Activated naive CD8-positive, alpha-beta T cell treated with anti-CD3 and anti-CD28 coated beads, Interleukin-2, amount 50 U/mL, for 24 hours (primary cell): ENCODE results near the gene SLC18B1.
"Not testable (repeated sequence)": the region's sequence is repeated elsewhere in the genome, so short reads cannot be mapped to it uniquely, and the experiment has no call there.

Source experiments
- ATAC-seq: fragments of 150-1000 bp; cut with Tn5 transposase; one replicate; pipeline ENCODE4 v1.10.0; 2021
- DNase-seq: peaks from one replicate; pipeline ENCODE4 v3.0.0; 2021
- H3K27ac Mint-ChIP-seq: one replicate; pipeline ENCODE4 v1.8.0; 2021; ENCODE audit warnings: mild to moderate bottlenecking, mixed read lengths
- H3K27me3 Mint-ChIP-seq: one replicate; pipeline ENCODE4 v1.8.0; 2021; ENCODE audit warnings: mixed read lengths
- H3K36me3 Mint-ChIP-seq: one replicate; pipeline ENCODE4 v1.8.0; 2021; ENCODE audit warnings: low read depth, mixed read lengths
- H3K4me1 Mint-ChIP-seq: one replicate; pipeline ENCODE4 v1.8.0; 2021; ENCODE audit warnings: mixed read lengths
- H3K4me3 Mint-ChIP-seq: one replicate; pipeline ENCODE4 v1.8.0; 2021; ENCODE audit warnings: mild to moderate bottlenecking, moderate library complexity, mixed read lengths
- H3K9me3 Mint-ChIP-seq: one replicate; pipeline ENCODE4 v1.8.0; 2021; ENCODE audit warnings: mixed read lengths

Gene SLC18B1

GRCh38 chr6:132780770-132781371 is 17.6 kb downstream of the SLC18B1 start:
- Mint-ChIP-seq H3K36me3 (peaks cover 23% of the 10 kb centered on the region), H3K9me3 (no peaks in the 10 kb centered on the region), H3K4me3 (no peak overlapping the region), H3K27me3 (no peaks in the 10 kb centered on the region), H3K27ac (no peak overlapping the region), H3K4me1 (no peaks in the 10 kb centered on the region)
- no peak for ATAC-seq
- DNase-seq = no peak

GRCh38 chr6:132777881-132778280 is 20.6 kb downstream of the SLC18B1 start:
- H3K9me3 Mint-ChIP-seq, H3K4me3 Mint-ChIP-seq, H3K4me1 Mint-ChIP-seq, DNase-seq, ATAC-seq, H3K27me3 Mint-ChIP-seq, H3K27ac Mint-ChIP-seq: not testable (repeated sequence)
- H3K36me3 Mint-ChIP-seq = peaks cover 17% of the 10 kb centered on the region

GRCh38 chr6:132768051-132768517 is 30.4 kb downstream of the SLC18B1 start:
- DNase-seq = peak; percentile 14
- peak; percentile 75 for ATAC-seq
- Mint-ChIP-seq H3K9me3 (no peaks in the 10 kb centered on the region), H3K27ac (no peak overlapping the region), H3K4me3 (no peak overlapping the region), H3K4me1 (peaks cover 16% of the 10 kb centered on the region), H3K36me3 (peaks cover 14% of the 10 kb centered on the region), H3K27me3 (no peaks in the 10 kb centered on the region)

- no peaks in the 10 kb centered on the region for H3K9me3 Mint-ChIP-seq
- peaks cover 4% of the 10 kb centered on the region for H3K36me3 Mint-ChIP-seq
- H3K27ac Mint-ChIP-seq = no peak overlapping the region
- ATAC-seq (no peak), DNase-seq (no peak)
- H3K27me3 Mint-ChIP-seq = no peaks in the 10 kb centered on the region
- H3K4me3 Mint-ChIP-seq = no peak overlapping the region
- peaks cover 38% of the 10 kb centered on the region for H3K4me1 Mint-ChIP-seq
These were observed 32.9 kb downstream of the SLC18B1 start for GRCh38 chr6:132765560-132765959.

GRCh38 chr6:132764370-132764769 is 34.1 kb downstream of the SLC18B1 start:
- DNase-seq (no peak), ATAC-seq (no peak)
- H3K4me1 Mint-ChIP-seq = peaks cover 46% of the 10 kb centered on the region

GRCh38 chr6:132763269-132763668 is 35.2 kb downstream of the SLC18B1 start:
- Mint-ChIP-seq H3K4me1 (peaks cover 46% of the 10 kb centered on the region), H3K9me3 (no peaks in the 10 kb centered on the region), H3K36me3 (no peaks in the 10 kb centered on the region), H3K4me3 (peak overlapping the region; percentile 80), H3K27me3 (no peaks in the 10 kb centered on the region), H3K27ac (peak overlapping the region; percentile 60)
- peak; percentile 42 for DNase-seq
- ATAC-seq = peak; percentile 94

More at GRCh38 chr6:132764370-132764769, 34.1 kb downstream of the SLC18B1 start:
- Mint-ChIP-seq H3K9me3 (no peaks in the 10 kb centered on the region), H3K36me3 (no peaks in the 10 kb centered on the region), H3K27me3 (no peaks in the 10 kb centered on the region), H3K4me3 (no peak overlapping the region), H3K27ac (no peak overlapping the region)

GRCh38 chr6:132760256-132760655 is 38.2 kb downstream of the SLC18B1 start:
- H3K27ac Mint-ChIP-seq = no peak overlapping the region
- no peak for DNase-seq
- H3K27me3 Mint-ChIP-seq = no peaks in the 10 kb centered on the region
- no peak for ATAC-seq
- peaks cover 46% of the 10 kb centered on the region for H3K4me1 Mint-ChIP-seq
- peaks cover 3% of the 10 kb centered on the region for H3K36me3 Mint-ChIP-seq
- no peaks in the 10 kb centered on the region for H3K9me3 Mint-ChIP-seq
- no peak overlapping the region for H3K4me3 Mint-ChIP-seq

GRCh38 chr6:132758689-132759088 is 39.7 kb downstream of the SLC18B1 start:
- H3K9me3 Mint-ChIP-seq = no peaks in the 10 kb centered on the region
- DNase-seq (no peak), ATAC-seq (no peak)
- H3K36me3 Mint-ChIP-seq = peaks cover 7% of the 10 kb centered on the region
- no peak overlapping the region for H3K27ac Mint-ChIP-seq
- no peak overlapping the region for H3K4me3 Mint-ChIP-seq
- H3K4me1 Mint-ChIP-seq = peaks cover 37% of the 10 kb centered on the region
- H3K27me3 Mint-ChIP-seq = no peaks in the 10 kb centered on the region

- Mint-ChIP-seq H3K27ac (no peak overlapping the region), H3K27me3 (no peaks in the 10 kb centered on the region), H3K4me1 (peaks cover 14% of the 10 kb centered on the region), H3K9me3 (no peaks in the 10 kb centered on the region), H3K36me3 (peaks cover 23% of the 10 kb centered on the region), H3K4me3 (no peak overlapping the region)
- ATAC-seq = no peak
- DNase-seq = no peak
These were observed 46.2 kb downstream of the SLC18B1 start for GRCh38 chr6:132752255-132752654.

GRCh38 chr6:132751828-132752227 is 46.6 kb downstream of the SLC18B1 start:
- no peak for ATAC-seq
- Mint-ChIP-seq H3K27ac (no peak overlapping the region), H3K27me3 (no peaks in the 10 kb centered on the region), H3K4me1 (peaks cover 14% of the 10 kb centered on the region), H3K4me3 (no peak overlapping the region), H3K36me3 (peaks cover 27% of the 10 kb centered on the region), H3K9me3 (no peaks in the 10 kb centered on the region)
- no peak for DNase-seq

- Mint-ChIP-seq H3K4me3 (no peak overlapping the region), H3K36me3 (peaks cover 30% of the 10 kb centered on the region)
- no peak for ATAC-seq
These were observed 47.1 kb downstream of the SLC18B1 start for GRCh38 chr6:132751306-132751705.

GRCh38 chr6:132750455-132751248 is 47.8 kb downstream of the SLC18B1 start:
- DNase-seq = no peak
- H3K36me3 Mint-ChIP-seq = peaks cover 30% of the 10 kb centered on the region
- H3K27ac Mint-ChIP-seq = no peak overlapping the region
- no peaks in the 10 kb centered on the region for H3K9me3 Mint-ChIP-seq
- H3K4me1 Mint-ChIP-seq = peaks cover 14% of the 10 kb centered on the region
- H3K4me3 Mint-ChIP-seq = no peak overlapping the region
- H3K27me3 Mint-ChIP-seq = no peaks in the 10 kb centered on the region
- ATAC-seq = no peak

More at GRCh38 chr6:132751306-132751705, 47.1 kb downstream of the SLC18B1 start:
- peaks cover 14% of the 10 kb centered on the region for H3K4me1 Mint-ChIP-seq
- no peak for DNase-seq
- H3K27ac Mint-ChIP-seq = no peak overlapping the region
- no peaks in the 10 kb centered on the region for H3K27me3 Mint-ChIP-seq
- no peaks in the 10 kb centered on the region for H3K9me3 Mint-ChIP-seq

- H3K4me3 Mint-ChIP-seq = no peak overlapping the region
- peaks cover 4% of the 10 kb centered on the region for H3K9me3 Mint-ChIP-seq
- ATAC-seq (no peak), DNase-seq (no peak)
- no peak overlapping the region for H3K27ac Mint-ChIP-seq
- H3K27me3 Mint-ChIP-seq = no peaks in the 10 kb centered on the region
- peaks cover 14% of the 10 kb centered on the region for H3K4me1 Mint-ChIP-seq
- peaks cover 38% of the 10 kb centered on the region for H3K36me3 Mint-ChIP-seq
These were observed 49.3 kb downstream of the SLC18B1 start for GRCh38 chr6:132749111-132749510.

- peaks cover 7% of the 10 kb centered on the region for H3K9me3 Mint-ChIP-seq
- ATAC-seq (no peak), DNase-seq (no peak)
- peaks cover 41% of the 10 kb centered on the region for H3K36me3 Mint-ChIP-seq
- no peaks in the 10 kb centered on the region for H3K27me3 Mint-ChIP-seq
- H3K4me3 Mint-ChIP-seq = no peak overlapping the region
- H3K4me1 Mint-ChIP-seq = peaks cover 14% of the 10 kb centered on the region
- H3K27ac Mint-ChIP-seq = no peak overlapping the region
These were observed 50.0 kb downstream of the SLC18B1 start for GRCh38 chr6:132748446-132748845.

- H3K4me1 Mint-ChIP-seq = peaks cover 6% of the 10 kb centered on the region
- peaks cover 16% of the 10 kb centered on the region for H3K9me3 Mint-ChIP-seq
- H3K36me3 Mint-ChIP-seq = peaks cover 43% of the 10 kb centered on the region
- ATAC-seq (no peak), DNase-seq (no peak)
- H3K27ac Mint-ChIP-seq = no peak overlapping the region
- no peak overlapping the region for H3K4me3 Mint-ChIP-seq
- no peaks in the 10 kb centered on the region for H3K27me3 Mint-ChIP-seq
These were observed 52.4 kb downstream of the SLC18B1 start for GRCh38 chr6:132746048-132746447.
